ENCODE results near the gene PNISR. TPM values are rescaled to one million over a fixed set of nuclear protein-coding genes. Genes with fewer than 3 reads are reported as not detected.
A peak's percentile ranks its signal among the peaks of the same experiment; 100 is the strongest.
"Not testable (repeated sequence)": the region's sequence is repeated elsewhere in the genome, so short reads cannot be mapped to it uniquely, and the experiment has no call there.

The PNISR gene
- total RNA-seq (10 to 100 TPM; 32.1 to 51.1 (median 42.0) TPM), polyA plus RNA-seq (10 to 100 TPM; 16.2 to 29.5 (median 23.2) TPM)
- long read RNA-seq, donor 1, full-length matches to known transcripts: 8 of 11 reads
- long read RNA-seq, donor 1, partial matches to known transcripts: 1 of 11 reads
- long read RNA-seq, donor 1, other reads (novel, unspliced or antisense): 2 of 11 reads
- long read RNA-seq, donor 2, full-length matches to known transcripts: 25 of 50 reads
- long read RNA-seq, donor 2, partial matches to known transcripts: 9 of 50 reads
- long read RNA-seq, donor 2, other reads (novel, unspliced or antisense): 16 of 50 reads

- peak; percentile 84 to 92 for DNase-seq
- peaks cover 58% of the 10 kb centered on the region for H3K4me1 ChIP-seq
- 0% methylated on average over 53 of the region's 53 CpGs for WGBS, 3 donors
- intact Hi-C loops (cut with DNase I): loop anchor here (5.0 to 10.0 kb wide), 3 partner anchors 33 to 1040 kb away; partner anchors contain the start of genes COQ3 (in 1 of the 2), SIM1 (in 1 of the 2) and USP45 (in 1 of the 2)
- no peaks in the 10 kb centered on the region for H3K9me3 ChIP-seq
- H3K27ac ChIP-seq: peak within 1 kb of the TSS; percentile 99
- no peaks in the 10 kb centered on the region for H3K27me3 ChIP-seq (ENCODE audit: insufficient read depth in 3 of 3, low read length in 2 of 3)
- peak within 1 kb of the TSS; percentile 96 for H3K4me3 ChIP-seq
- no peak for TF ChIP-seq CTCF (IDR thresholded peaks at IDR 0.05)
- peaks cover 0 to 16% of the 10 kb centered on the region in 2 donors for H3K36me3 ChIP-seq (ENCODE audit: insufficient read depth in 1 of 2, low read depth in 1 of 2)
- ATAC-seq: peak; percentile 93 to 95 (median 94)
Observed at GRCh38 chr6:99424761-99425646, at the start of gene PNISR. TSS of gene PNISR (minus strand) at chr6:99425308. CDS start at chr6:99414659, 10,649 bp downstream.

- no peak overlapping the region for H3K27ac ChIP-seq
- ATAC-seq (no peak), DNase-seq (no peak)
- peaks cover 0 to 23% of the 10 kb centered on the region in 2 donors for H3K36me3 ChIP-seq (ENCODE audit: insufficient read depth in 1 of 2, low read depth in 1 of 2)
- H3K9me3 ChIP-seq: no peaks in the 10 kb centered on the region
- TF ChIP-seq CTCF (IDR thresholded peaks at IDR 0.05): no peak
- intact Hi-C loops (cut with DNase I): no loop called here
- no peaks in the 10 kb centered on the region for H3K4me1 ChIP-seq
- H3K4me3 ChIP-seq: no peak overlapping the region
- H3K27me3 ChIP-seq (ENCODE audit: insufficient read depth in 3 of 3, low read length in 2 of 3): no peaks in the 10 kb centered on the region
Observed at GRCh38 chr6:99473730-99474129, 48.6 kb upstream of the PNISR start.

DNA sequence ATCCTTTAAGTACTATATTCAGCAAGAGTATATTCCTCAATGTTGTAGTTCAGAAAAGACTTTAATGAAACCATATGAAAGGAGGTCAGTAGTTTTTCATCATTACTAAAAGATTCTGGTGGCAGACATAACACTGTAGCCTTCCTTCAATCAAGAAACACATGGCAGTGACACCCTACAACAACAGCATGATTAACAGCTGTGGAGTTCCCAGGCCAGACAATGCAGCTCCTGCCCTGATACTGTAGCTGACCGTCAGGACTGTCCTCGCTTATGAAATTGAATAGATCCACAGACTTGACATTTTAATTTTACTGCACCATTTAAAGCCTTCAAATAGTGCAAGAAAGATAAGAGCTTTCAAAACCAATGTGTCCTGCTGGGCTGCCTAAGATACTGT lies 46.5 kb upstream of the PNISR start:
- peaks cover 0 to 23% of the 10 kb centered on the region in 2 donors for H3K36me3 ChIP-seq (ENCODE audit: insufficient read depth in 1 of 2, low read depth in 1 of 2)
- 42 to 59% (median 43%) methylated on average over 2 of the region's 2 CpGs for WGBS, 3 donors
- H3K9me3 ChIP-seq: no peaks in the 10 kb centered on the region
- TF ChIP-seq CTCF (IDR thresholded peaks at IDR 0.05): no peak
- no peaks in the 10 kb centered on the region for H3K4me1 ChIP-seq
- H3K27me3 ChIP-seq (ENCODE audit: insufficient read depth in 3 of 3, low read length in 2 of 3): no peaks in the 10 kb centered on the region
- ATAC-seq: no peak
- intact Hi-C loops (cut with DNase I): no loop called here
- H3K4me3 ChIP-seq: no peak overlapping the region
- DNase-seq: no peak
- no peak overlapping the region for H3K27ac ChIP-seq

- H3K36me3 ChIP-seq (ENCODE audit: insufficient read depth in 1 of 2, low read depth in 1 of 2): peaks cover 0 to 20% of the 10 kb centered on the region in 2 donors
- no peak for DNase-seq
- ATAC-seq: peak in 2 of 4 donors; percentile 43 to 74
- intact Hi-C loops (cut with DNase I): loop anchor here (2.0 to 5.0 kb wide), 2 partner anchors 279 to 280 kb away; no protein-coding TSS in a partner anchor
- no peaks in the 10 kb centered on the region for H3K4me1 ChIP-seq
- no peak overlapping the region for H3K27ac ChIP-seq
- no peaks in the 10 kb centered on the region for H3K9me3 ChIP-seq
- WGBS, 3 donors: 3 to 5% (median 4%) methylated on average over 3 of the region's 3 CpGs
- TF ChIP-seq CTCF (IDR thresholded peaks at IDR 0.05): peak; percentile 70
- no peak overlapping the region for H3K4me3 ChIP-seq
- H3K27me3 ChIP-seq (ENCODE audit: insufficient read depth in 3 of 3, low read length in 2 of 3): no peaks in the 10 kb centered on the region
Observed at GRCh38 chr6:99467509-99468106, 42.5 kb upstream of the PNISR start.

- H3K27me3 ChIP-seq (ENCODE audit: insufficient read depth in 3 of 3, low read length in 2 of 3); H3K4me1 ChIP-seq; ATAC-seq; intact Hi-C loops (cut with DNase I); H3K4me3 ChIP-seq; H3K9me3 ChIP-seq; DNase-seq; H3K27ac ChIP-seq: not testable (repeated sequence)
- peaks cover 0 to 25% of the 10 kb centered on the region in 2 donors for H3K36me3 ChIP-seq (ENCODE audit: insufficient read depth in 1 of 2, low read depth in 1 of 2)
- 93 to 95% (median 95%) methylated on average over 2 of the region's 2 CpGs for WGBS, 3 donors
Observed at GRCh38 chr6:99459133-99459532, 34.0 kb upstream of the PNISR start.
